Esophagus squamous epithelium (tissue), 4 donors: ENCODE data around the gene POLR3F.

Experiments
- CTCF ChIP-seq, 6 experiments: fragments of 450-650 bp in 4 of 6; fragments of 200-600 bp in 2 of 6; sonication (generic) in 2 of 6; IDR thresholded peaks; one replicate each; pipeline ENCODE4 v1.5.1; 2016 to 2019; ENCODE audit warnings: antibody characterized with exemption in 6 of 6, mild to moderate bottlenecking in 4 of 6, moderate library complexity in 4 of 6
- POLR2A ChIP-seq, 4 donors: fragments of 450-650 bp; IDR thresholded peaks; one replicate each; pipeline ENCODE4 v1.6.1; 2017; ENCODE audit warnings: antibody characterized with exemption in 4 of 4, mild to moderate bottlenecking in 4 of 4, moderate library complexity in 3 of 4

GRCh38 chr20:18514127-18514526, 46.9 kb downstream of the POLR3F start:
- TF ChIP-seq POLR2A (IDR thresholded peaks at IDR 0.05) (no peak), CTCF (IDR thresholded peaks at IDR 0.05) (no peak)
